ENCODE data around the gene PSMC6. TPM values are rescaled to one million over a fixed set of nuclear protein-coding genes. Genes with fewer than 3 reads are reported as not detected.
A peak's percentile ranks its signal among the peaks of the same experiment; 100 is the strongest.

The PSMC6 gene
- total RNA-seq: 144 and 155 TPM in 2 replicates

DNA sequence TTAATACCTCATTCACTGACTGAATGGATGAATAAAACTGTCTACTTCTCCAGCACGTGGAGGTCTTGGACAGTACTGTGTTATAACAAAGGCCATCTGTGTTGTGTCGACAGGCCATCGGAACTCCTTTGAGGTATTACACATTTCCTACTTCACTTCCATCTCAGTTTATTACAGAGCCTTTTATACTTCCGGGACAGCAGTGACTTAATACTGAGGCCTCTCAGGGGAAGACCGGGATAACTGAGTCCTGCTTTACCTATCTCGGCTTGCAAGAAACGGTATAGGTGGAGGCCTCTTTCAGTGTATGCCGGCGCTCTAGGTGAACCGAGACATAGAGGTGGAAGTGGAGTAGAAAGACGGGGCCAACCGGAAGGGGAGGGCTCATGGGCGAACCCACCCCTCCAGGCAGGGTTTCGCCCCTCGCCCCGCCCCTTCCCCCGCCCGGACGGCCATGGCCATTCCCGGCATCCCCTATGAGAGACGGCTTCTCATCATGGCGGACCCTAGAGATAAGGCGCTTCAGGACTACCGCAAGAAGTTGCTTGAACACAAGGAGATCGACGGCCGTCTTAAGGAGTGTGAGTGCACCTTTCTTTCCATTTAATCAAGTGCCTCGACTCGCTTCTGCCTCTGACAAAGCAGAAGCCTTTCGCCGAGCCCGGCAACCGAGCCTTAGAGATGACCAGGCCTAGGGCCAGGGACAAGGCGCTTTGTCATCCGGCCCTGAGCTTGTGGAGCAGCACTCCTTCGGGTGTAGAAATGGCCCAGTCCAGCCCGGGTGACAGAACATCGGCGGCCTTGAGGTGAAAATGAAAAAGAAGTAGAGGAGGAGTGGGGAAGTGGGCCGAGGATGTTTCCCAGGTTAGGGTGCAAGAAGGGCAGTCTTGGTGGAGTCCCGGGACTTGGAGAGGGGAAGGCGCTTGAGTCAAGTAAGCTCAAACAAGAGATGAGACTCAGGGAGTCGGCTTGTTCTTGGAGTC, at the start of gene PSMC6:
TSS of gene PSMC6 (plus strand) at position 477 of the 983 bp plus-strand sequence. CDS start at position 497, 20 bp downstream.
- Mint-ChIP-seq H3K4me1 (ENCODE audit: low read depth) (peaks cover 39% of the 10 kb centered on the region), H3K9me3 (no peaks in the 10 kb centered on the region), H3K27me3 (ENCODE audit: low read depth) (no peaks in the 10 kb centered on the region), H3K4me3 (ENCODE audit: low read depth) (peak within 1 kb of the TSS; percentile 99), H3K36me3 (ENCODE audit: low read depth) (peaks cover 50% of the 10 kb centered on the region), H3K27ac (peak within 1 kb of the TSS; percentile 93)
- intact Hi-C loops (cut with micrococcal nuclease): loop anchor here (1.0 to 2.0 kb wide), 5 partner anchors 13 to 446 kb away; partner anchors contain the start of genes DDHD1, GNPNAT1, GPR137C and TXNDC16
- peak; percentile 84 for DNase-seq (ENCODE audit: low spot score)

DNA sequence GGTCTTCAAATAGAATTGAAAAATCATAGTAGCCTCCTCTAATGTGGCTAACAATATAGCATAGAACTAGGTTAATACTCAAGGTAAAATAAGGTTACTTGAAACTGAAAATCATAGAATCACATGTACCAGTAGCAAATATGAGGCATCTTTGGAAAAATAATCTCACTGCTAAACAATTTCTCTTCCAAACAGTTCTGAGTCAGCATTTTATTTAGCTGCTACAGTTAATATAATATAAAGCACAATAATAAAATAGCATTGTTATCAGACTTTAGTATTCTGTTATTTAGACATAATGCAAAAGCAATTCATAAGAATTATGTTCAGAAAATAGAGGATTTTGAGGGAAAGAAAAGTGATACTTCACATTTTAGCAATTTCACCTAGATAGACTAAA, 46.7 kb upstream of the PSMC6 start:
- H3K9me3 Mint-ChIP-seq: no peaks in the 10 kb centered on the region
- H3K36me3 Mint-ChIP-seq (ENCODE audit: low read depth): peaks cover 69% of the 10 kb centered on the region
- H3K4me1 Mint-ChIP-seq (ENCODE audit: low read depth): peaks cover 14% of the 10 kb centered on the region

GRCh38 chr14:52660832-52661231, 46.2 kb upstream of the PSMC6 start:
- no peak for DNase-seq (ENCODE audit: low spot score)
- H3K4me3 Mint-ChIP-seq (ENCODE audit: low read depth): no peak overlapping the region
- H3K27me3 Mint-ChIP-seq (ENCODE audit: low read depth): no peaks in the 10 kb centered on the region
- peak overlapping the region; percentile 5 for H3K27ac Mint-ChIP-seq
- peaks cover 12% of the 10 kb centered on the region for H3K4me1 Mint-ChIP-seq (ENCODE audit: low read depth)
- intact Hi-C loops (cut with micrococcal nuclease): no loop called here
- peaks cover 71% of the 10 kb centered on the region for H3K36me3 Mint-ChIP-seq (ENCODE audit: low read depth)
- no peaks in the 10 kb centered on the region for H3K9me3 Mint-ChIP-seq

More for the DNA sequence above, 46.7 kb upstream of the PSMC6 start:
- H3K27me3 Mint-ChIP-seq (ENCODE audit: low read depth): no peaks in the 10 kb centered on the region
- peak overlapping the region; percentile 5 for H3K27ac Mint-ChIP-seq
- no peak overlapping the region for H3K4me3 Mint-ChIP-seq (ENCODE audit: low read depth)
- DNase-seq (ENCODE audit: low spot score): no peak
- intact Hi-C loops (cut with micrococcal nuclease): no loop called here

DNA sequence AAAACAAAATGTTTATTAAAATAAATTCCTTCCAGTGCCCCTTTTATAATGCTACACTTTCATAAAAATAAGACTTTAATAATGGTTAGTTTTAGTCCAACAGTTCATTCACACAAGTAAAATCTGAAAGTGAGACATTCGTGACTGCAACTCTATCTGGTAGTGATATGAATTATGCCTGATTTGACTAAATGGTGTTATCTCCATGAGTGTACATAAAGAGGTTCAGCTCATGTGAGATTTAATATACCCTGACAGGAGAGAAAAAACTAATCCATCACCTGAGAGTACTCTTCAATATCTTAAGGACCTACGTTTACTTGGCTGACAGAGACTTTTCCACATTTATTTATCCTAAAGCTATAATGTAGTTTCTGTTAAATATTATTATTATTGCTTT, 45.7 kb upstream of the PSMC6 start:
- DNase-seq (ENCODE audit: low spot score): no peak
- Mint-ChIP-seq H3K9me3 (no peaks in the 10 kb centered on the region), H3K27ac (peak overlapping the region; percentile 58), H3K4me3 (ENCODE audit: low read depth) (no peak overlapping the region), H3K4me1 (ENCODE audit: low read depth) (peaks cover 12% of the 10 kb centered on the region), H3K36me3 (ENCODE audit: low read depth) (peaks cover 71% of the 10 kb centered on the region), H3K27me3 (ENCODE audit: low read depth) (no peaks in the 10 kb centered on the region)
- intact Hi-C loops (cut with micrococcal nuclease): no loop called here

- Mint-ChIP-seq H3K27ac (no peak overlapping the region), H3K4me3 (ENCODE audit: low read depth) (no peak overlapping the region)
Measured at GRCh38 chr14:52663850-52664249, 43.1 kb upstream of the PSMC6 start.

GRCh38 chr14:52678591-52678990, 28.4 kb upstream of the PSMC6 start:
- Mint-ChIP-seq H3K4me3 (ENCODE audit: low read depth) (no peak overlapping the region), H3K4me1 (ENCODE audit: low read depth) (peaks cover 3% of the 10 kb centered on the region), H3K36me3 (ENCODE audit: low read depth) (peaks cover 59% of the 10 kb centered on the region), H3K27me3 (ENCODE audit: low read depth) (no peaks in the 10 kb centered on the region), H3K27ac (no peak overlapping the region), H3K9me3 (no peaks in the 10 kb centered on the region)
- intact Hi-C loops (cut with micrococcal nuclease): loop anchor here (10.0 kb wide), 1 partner anchor 46 kb away; no protein-coding TSS in a partner anchor
- DNase-seq (ENCODE audit: low spot score): no peak

More at GRCh38 chr14:52663850-52664249, 43.1 kb upstream of the PSMC6 start:
- intact Hi-C loops (cut with micrococcal nuclease): no loop called here
- Mint-ChIP-seq H3K27me3 (ENCODE audit: low read depth) (no peaks in the 10 kb centered on the region), H3K9me3 (no peaks in the 10 kb centered on the region), H3K36me3 (ENCODE audit: low read depth) (peaks cover 61% of the 10 kb centered on the region), H3K4me1 (ENCODE audit: low read depth) (peaks cover 12% of the 10 kb centered on the region)
- no peak for DNase-seq (ENCODE audit: low spot score)

- Mint-ChIP-seq H3K27me3 (ENCODE audit: low read depth) (no peaks in the 10 kb centered on the region), H3K36me3 (ENCODE audit: low read depth) (peaks cover 43% of the 10 kb centered on the region), H3K4me1 (ENCODE audit: low read depth) (peaks cover 47% of the 10 kb centered on the region), H3K9me3 (no peaks in the 10 kb centered on the region), H3K4me3 (ENCODE audit: low read depth) (no peak overlapping the region), H3K27ac (peak overlapping the region; percentile 65)
- no peak for DNase-seq (ENCODE audit: low spot score)
- intact Hi-C loops (cut with micrococcal nuclease): no loop called here
Measured at GRCh38 chr14:52683985-52684520, 22.9 kb upstream of the PSMC6 start.

- DNase-seq (ENCODE audit: low spot score): no peak
- H3K27me3 Mint-ChIP-seq (ENCODE audit: low read depth): no peaks in the 10 kb centered on the region
- peaks cover 50% of the 10 kb centered on the region for H3K36me3 Mint-ChIP-seq (ENCODE audit: low read depth)
- H3K9me3 Mint-ChIP-seq: no peaks in the 10 kb centered on the region
- peaks cover 57% of the 10 kb centered on the region for H3K4me1 Mint-ChIP-seq (ENCODE audit: low read depth)
- H3K27ac Mint-ChIP-seq: peak overlapping the region; percentile 6
- H3K4me3 Mint-ChIP-seq (ENCODE audit: low read depth): no peak overlapping the region
- intact Hi-C loops (cut with micrococcal nuclease): no loop called here
Measured at GRCh38 chr14:52686176-52686575, 20.8 kb upstream of the PSMC6 start.

- Mint-ChIP-seq H3K36me3 (ENCODE audit: low read depth) (peaks cover 59% of the 10 kb centered on the region), H3K27me3 (ENCODE audit: low read depth) (no peaks in the 10 kb centered on the region), H3K9me3 (no peaks in the 10 kb centered on the region), H3K27ac (no peak overlapping the region), H3K4me3 (ENCODE audit: low read depth) (peak overlapping the region; percentile 77), H3K4me1 (ENCODE audit: low read depth) (peaks cover 62% of the 10 kb centered on the region)
- no peak for DNase-seq (ENCODE audit: low spot score)
- intact Hi-C loops (cut with micrococcal nuclease): loop anchor here (5.0 to 10.0 kb wide), 2 partner anchors 139 to 376 kb away; partner anchors contain the start of genes GPR137C, PTGER2 and TXNDC16
Measured at GRCh38 chr14:52690983-52691760, 15.8 kb upstream of the PSMC6 start.

- Mint-ChIP-seq H3K27me3 (ENCODE audit: low read depth) (no peaks in the 10 kb centered on the region), H3K27ac (peak overlapping the region; percentile 33), H3K4me1 (ENCODE audit: low read depth) (peaks cover 55% of the 10 kb centered on the region), H3K4me3 (ENCODE audit: low read depth) (peak overlapping the region; percentile 77), H3K9me3 (no peaks in the 10 kb centered on the region), H3K36me3 (ENCODE audit: low read depth) (peaks cover 53% of the 10 kb centered on the region)
- DNase-seq (ENCODE audit: low spot score): no peak
- intact Hi-C loops (cut with micrococcal nuclease): loop anchor here (5.0 to 10.0 kb wide), 2 partner anchors 140 to 378 kb away; partner anchors contain the start of genes GPR137C, PTGER2 and TXNDC16
Measured at GRCh38 chr14:52692248-52692962, 14.6 kb upstream of the PSMC6 start.

- intact Hi-C loops (cut with micrococcal nuclease): loop anchor here (5.0 to 10.0 kb wide), 2 partner anchors 141 to 378 kb away; partner anchors contain the start of genes GPR137C, PTGER2 and TXNDC16
- Mint-ChIP-seq H3K4me1 (ENCODE audit: low read depth) (peaks cover 49% of the 10 kb centered on the region), H3K27ac (peak overlapping the region; percentile 33), H3K4me3 (ENCODE audit: low read depth) (peak overlapping the region; percentile 98), H3K27me3 (ENCODE audit: low read depth) (no peaks in the 10 kb centered on the region), H3K9me3 (no peaks in the 10 kb centered on the region), H3K36me3 (ENCODE audit: low read depth) (peaks cover 48% of the 10 kb centered on the region)
- no peak for DNase-seq (ENCODE audit: low spot score)
Measured at GRCh38 chr14:52693036-52693435, 14.0 kb upstream of the PSMC6 start.
